Thoracic aorta (tissue), 2 donors: ENCODE data around the gene SMARCA5. TPM values are rescaled to one million over a fixed set of nuclear protein-coding genes. Genes with fewer than 3 reads are reported as not detected.

Experiments used
- ATAC-seq: fragments of 150-250 bp; one replicate; pipeline ENCODE4 v1.8.0; 2017; ENCODE audit warnings: low read depth; ENCODE audit not compliant: insufficient number of reproducible peaks, low FRiP score
- DNase-seq: peaks from one replicate; pipeline ENCODE4 v3.0.0-alpha.2; 2020; ENCODE audit warnings: low spot score
- H3K27ac ChIP-seq, 2 donors: fragments of 200-600 bp; sonication (generic); 1 replicate in 1 of 2; 2 replicates in 1 of 2; pipeline ENCODE4 v1.5.1; 2016; ENCODE audit warnings: mild to moderate bottlenecking in 2 of 2, moderate library complexity in 2 of 2
- H3K27me3 ChIP-seq: fragments of 200-600 bp; sonication (generic); replicated peaks from 2 replicates; pipeline ENCODE4 v1.6.0; 2016; ENCODE audit warnings: mild to moderate bottlenecking; ENCODE audit not compliant: insufficient read depth
- H3K36me3 ChIP-seq: fragments of 200-600 bp; sonication (generic); one replicate; pipeline ENCODE4 v1.5.1; 2016
- H3K4me1 ChIP-seq, 2 donors: fragments of 200-600 bp; sonication (generic); 1 replicate in 1 of 2; 2 replicates in 1 of 2; pipeline versions ENCODE4 v1.5.1 to v1.6.0; 2016; ENCODE audit warnings: low read depth in 2 of 2, mild to moderate bottlenecking in 1 of 2; ENCODE audit not compliant: control insufficient read depth in 1 of 2
- H3K4me3 ChIP-seq: fragments of 200-600 bp; sonication (generic); 2 replicates; pipeline ENCODE4 v1.5.1; 2016; ENCODE audit warnings: mild to moderate bottlenecking
- H3K9me3 ChIP-seq: fragments of 200-600 bp; sonication (generic); 2 replicates; pipeline ENCODE4 v1.5.1; 2016
- total RNA-seq, 2 donors: library from RNA; depleted of rRNA; stranded (reverse); fragments of >200 nt; gene quantifications; one replicate each; pipeline versions ENCODE4 v1.1.0 to v1.2.3, GENCODE V29; 2016
- TF ChIP-seq, protein P1 (sequence below): fragments of 200-600 bp; sonication (generic); IDR thresholded peaks from one replicate; pipeline ENCODE4 v1.5.1; 2019; ENCODE audit warnings: antibody characterized with exemption

The SMARCA5 gene
- total RNA-seq, 2 donors from 2014 or later: 19.2 to 75.8 TPM

DNA sequence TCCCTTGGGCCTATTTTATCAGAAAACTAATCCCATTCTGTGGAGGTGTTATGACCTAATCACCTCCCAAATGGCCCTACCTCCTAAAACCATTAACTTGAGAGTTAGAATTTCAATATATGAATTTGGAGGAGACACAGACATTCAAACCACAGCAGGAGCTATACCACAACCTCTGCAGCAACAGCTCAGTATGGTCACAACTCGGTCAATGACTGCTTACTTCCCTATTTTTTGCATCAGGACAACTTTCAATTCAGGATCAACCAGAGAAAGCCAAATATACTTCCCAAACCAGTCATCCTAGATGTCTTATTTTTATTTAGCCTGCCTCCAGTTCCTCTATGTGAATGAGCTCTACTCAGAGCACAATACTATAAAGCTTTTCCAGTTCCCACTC is 11.3 kb upstream of the SMARCA5 start:
- Histone ChIP-seq H3K27me3 (no peaks in the 10 kb centered on the region), H3K4me1 (no peaks in the 10 kb centered on the region), H3K9me3 (no peaks in the 10 kb centered on the region), H3K36me3 (no peaks in the 10 kb centered on the region), H3K27ac (no peak overlapping the region), H3K4me3 (no peak overlapping the region)
- no peak for DNase-seq
- ATAC-seq: no peak
- TF ChIP-seq, protein P1, sequence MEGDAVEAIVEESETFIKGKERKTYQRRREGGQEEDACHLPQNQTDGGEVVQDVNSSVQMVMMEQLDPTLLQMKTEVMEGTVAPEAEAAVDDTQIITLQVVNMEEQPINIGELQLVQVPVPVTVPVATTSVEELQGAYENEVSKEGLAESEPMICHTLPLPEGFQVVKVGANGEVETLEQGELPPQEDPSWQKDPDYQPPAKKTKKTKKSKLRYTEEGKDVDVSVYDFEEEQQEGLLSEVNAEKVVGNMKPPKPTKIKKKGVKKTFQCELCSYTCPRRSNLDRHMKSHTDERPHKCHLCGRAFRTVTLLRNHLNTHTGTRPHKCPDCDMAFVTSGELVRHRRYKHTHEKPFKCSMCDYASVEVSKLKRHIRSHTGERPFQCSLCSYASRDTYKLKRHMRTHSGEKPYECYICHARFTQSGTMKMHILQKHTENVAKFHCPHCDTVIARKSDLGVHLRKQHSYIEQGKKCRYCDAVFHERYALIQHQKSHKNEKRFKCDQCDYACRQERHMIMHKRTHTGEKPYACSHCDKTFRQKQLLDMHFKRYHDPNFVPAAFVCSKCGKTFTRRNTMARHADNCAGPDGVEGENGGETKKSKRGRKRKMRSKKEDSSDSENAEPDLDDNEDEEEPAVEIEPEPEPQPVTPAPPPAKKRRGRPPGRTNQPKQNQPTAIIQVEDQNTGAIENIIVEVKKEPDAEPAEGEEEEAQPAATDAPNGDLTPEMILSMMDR: no peak

DNA sequence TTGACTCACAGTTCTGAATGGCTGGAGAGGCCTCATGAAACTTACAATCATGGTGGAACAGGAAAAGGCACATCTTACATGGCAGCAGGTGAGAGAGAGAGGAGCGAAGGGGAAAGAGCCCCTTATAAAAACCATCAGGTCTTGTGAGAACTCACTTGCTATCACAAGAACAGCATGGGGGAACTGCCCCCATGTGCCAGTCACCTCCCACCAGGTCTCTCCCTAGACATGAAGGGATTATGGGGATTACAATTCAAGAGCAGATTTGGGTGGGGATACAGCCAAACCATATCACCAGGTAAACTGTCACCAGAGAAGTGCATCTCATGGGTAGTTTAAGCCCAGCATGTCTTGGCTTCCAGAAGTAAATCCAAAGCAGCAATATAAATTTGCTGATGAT is 7.5 kb upstream of the SMARCA5 start:
- H3K9me3 ChIP-seq: no peaks in the 10 kb centered on the region
- DNase-seq (no peak), ATAC-seq (no peak)
- H3K4me1 ChIP-seq: no peaks in the 10 kb centered on the region
- H3K36me3 ChIP-seq: no peaks in the 10 kb centered on the region
- H3K27ac ChIP-seq: no peak overlapping the region
- H3K4me3 ChIP-seq: no peak overlapping the region
- TF ChIP-seq, protein P1: no peak
- no peaks in the 10 kb centered on the region for H3K27me3 ChIP-seq

DNA sequence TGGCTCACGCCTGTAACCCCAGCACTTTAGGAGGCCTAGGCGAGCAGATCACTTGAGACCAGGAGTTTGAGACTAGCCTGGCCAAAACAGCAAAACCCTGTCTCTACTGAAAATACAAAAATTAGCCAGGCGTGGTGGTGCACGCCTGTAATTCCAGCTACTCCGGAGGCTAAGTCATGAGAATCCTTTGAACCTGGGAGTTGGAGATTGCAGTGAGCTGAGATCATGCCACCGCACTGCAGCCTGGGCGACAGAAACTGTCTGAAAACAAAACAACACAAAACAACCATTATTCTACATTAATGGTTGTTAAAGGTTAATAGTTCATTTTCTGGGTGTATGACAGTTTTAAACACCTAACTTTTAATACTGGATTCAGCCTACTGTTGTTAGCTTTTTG is 1.6 kb upstream of the SMARCA5 start:
- TF ChIP-seq, protein P1: no peak
- Histone ChIP-seq H3K9me3 (no peaks in the 10 kb centered on the region), H3K27me3 (no peaks in the 10 kb centered on the region), H3K4me3 (no peak overlapping the region), H3K4me1 (peaks cover 13 to 22% of the 10 kb centered on the region in 2 donors), H3K36me3 (no peaks in the 10 kb centered on the region), H3K27ac (no peak overlapping the region)
- ATAC-seq (no peak), DNase-seq (no peak)

DNA sequence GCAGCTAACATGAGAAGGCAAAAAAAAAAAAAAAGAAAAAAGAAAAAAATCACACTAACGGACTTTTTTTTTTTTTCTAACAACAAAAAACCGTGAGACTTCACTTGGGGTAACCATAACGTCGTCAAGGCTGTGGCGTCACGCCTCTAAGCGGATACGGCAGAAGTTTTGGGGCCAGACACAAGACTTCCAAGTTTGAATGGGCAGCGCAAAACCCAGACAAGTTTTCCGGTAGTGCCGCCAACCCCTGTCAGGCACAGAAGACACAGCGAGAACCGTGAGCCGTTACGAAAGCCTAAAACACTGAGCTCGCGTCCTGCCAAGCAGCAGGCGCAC is 556 bp upstream of the SMARCA5 start:
- DNase-seq (no peak), ATAC-seq (peak; percentile 32)
- Histone ChIP-seq H3K27me3 (no peaks in the 10 kb centered on the region), H3K27ac (peak overlapping the region; percentile 98), H3K4me1 (peaks cover 13 to 32% of the 10 kb centered on the region in 2 donors), H3K9me3 (no peaks in the 10 kb centered on the region), H3K4me3 (peak overlapping the region; percentile 95), H3K36me3 (peaks cover 3% of the 10 kb centered on the region)
- TF ChIP-seq, protein P1: no peak

DNA sequence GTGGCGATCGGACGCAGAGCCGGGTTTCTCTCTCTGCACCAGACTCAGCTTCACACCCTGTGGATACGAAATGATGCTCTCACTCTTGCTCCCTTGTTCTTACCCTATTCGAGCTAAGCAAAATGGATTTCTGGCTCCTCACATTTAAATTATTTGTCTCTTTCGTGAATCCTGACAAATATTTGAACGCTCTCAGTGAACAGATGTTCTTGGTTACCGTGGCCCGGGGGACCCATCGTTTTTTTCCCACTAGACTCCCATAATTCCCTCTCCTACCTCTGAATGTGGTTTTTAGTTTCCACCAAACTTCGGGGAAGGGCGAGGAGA is 630 bp downstream of the SMARCA5 start:
- TF ChIP-seq, protein P1: no peak
- peaks cover 21 to 38% of the 10 kb centered on the region in 2 donors for H3K4me1 ChIP-seq
- H3K27ac ChIP-seq: peak overlapping the region; percentile 98
- H3K4me3 ChIP-seq: peak overlapping the region; percentile 95
- H3K27me3 ChIP-seq: no peaks in the 10 kb centered on the region
- H3K9me3 ChIP-seq: no peaks in the 10 kb centered on the region
- no peak for ATAC-seq
- DNase-seq: no peak
- peaks cover 3% of the 10 kb centered on the region for H3K36me3 ChIP-seq
